ENCODE data around the gene TMEM95. TPM values are rescaled to one million over a fixed set of nuclear protein-coding genes. Genes with fewer than 3 reads are reported as not detected.
A peak's percentile ranks its signal among the peaks of the same experiment; 100 is the strongest.
"Not testable (repeated sequence)": the region's sequence is repeated elsewhere in the genome, so short reads cannot be mapped to it uniquely, and the experiment has no call there.

TMEM95 gene
- total RNA-seq, 3 donors from 2014 or later, result not detected

DNA sequence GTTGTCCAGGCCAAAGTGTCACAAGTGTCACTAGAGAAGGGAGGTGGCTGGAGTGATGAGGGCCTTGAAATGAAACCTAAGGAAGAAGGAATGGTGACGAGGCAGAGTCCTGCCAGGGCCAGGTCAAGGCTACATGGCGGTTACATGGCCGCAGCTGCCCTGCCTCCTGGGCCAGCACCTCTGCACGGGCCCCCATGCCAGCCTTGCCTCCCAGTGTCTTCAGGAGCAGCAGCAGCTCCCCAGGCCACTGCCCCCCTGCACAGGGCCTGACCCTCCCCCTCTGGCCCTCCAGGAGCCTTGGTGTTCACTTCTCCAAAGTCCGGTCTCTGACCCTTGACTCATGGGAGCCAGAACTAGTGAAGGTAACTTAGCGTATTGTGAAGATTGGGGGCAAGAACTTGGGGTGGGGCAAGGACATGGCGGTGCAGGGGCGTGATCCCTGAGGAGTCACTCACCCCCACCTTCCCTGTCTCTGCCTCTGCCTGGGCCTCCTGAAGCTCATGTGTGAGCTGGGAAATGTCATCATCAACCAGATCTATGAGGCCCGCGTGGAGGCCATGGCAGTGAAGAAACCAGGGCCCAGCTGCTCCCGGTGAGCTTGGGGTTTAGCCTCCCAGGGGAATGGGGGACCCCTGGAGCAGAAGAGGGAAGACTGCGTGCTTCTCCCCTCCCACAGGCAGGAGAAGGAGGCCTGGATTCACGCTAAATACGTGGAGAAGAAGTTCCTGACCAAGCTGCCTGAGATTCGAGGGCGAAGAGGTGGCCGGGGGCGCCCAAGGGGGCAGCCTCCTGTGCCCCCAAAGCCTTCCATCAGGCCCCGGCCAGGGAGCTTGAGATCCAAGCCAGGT, 7.1 kb upstream of the TMEM95 start:
- H3K36me3 Mint-ChIP-seq (ENCODE audit: insufficient read depth), result peaks cover 16% of the 10 kb centered on the region
- H3K9me3 Mint-ChIP-seq, result no peaks in the 10 kb centered on the region
- H3K4me3 Mint-ChIP-seq, result no peak overlapping the region
- no peak for ATAC-seq
- no peaks in the 10 kb centered on the region for H3K27me3 Mint-ChIP-seq (ENCODE audit: low read depth)
- peaks cover 17% of the 10 kb centered on the region for H3K4me1 Mint-ChIP-seq (ENCODE audit: low read depth)
- DNase-seq, result no peak

- no peaks in the 10 kb centered on the region for H3K27me3 Mint-ChIP-seq (ENCODE audit: low read depth)
- no peaks in the 10 kb centered on the region for H3K9me3 Mint-ChIP-seq
- no peak for ATAC-seq
- H3K36me3 Mint-ChIP-seq (ENCODE audit: insufficient read depth), result peaks cover 14% of the 10 kb centered on the region
- H3K4me1 Mint-ChIP-seq (ENCODE audit: low read depth), result peaks cover 21% of the 10 kb centered on the region
- DNase-seq, result no peak
- H3K4me3 Mint-ChIP-seq, result no peak overlapping the region
Observed at GRCh38 chr17:7348478-7349242, 6.3 kb upstream of the TMEM95 start.

- Mint-ChIP-seq H3K36me3 (ENCODE audit: insufficient read depth) (peaks cover 10% of the 10 kb centered on the region), H3K27me3 (ENCODE audit: low read depth) (no peaks in the 10 kb centered on the region), H3K4me3 (peak within 1 kb of the TSS; percentile 84), H3K9me3 (no peaks in the 10 kb centered on the region), H3K4me1 (ENCODE audit: low read depth) (peaks cover 24% of the 10 kb centered on the region)
- peak; percentile 59 for DNase-seq
- ATAC-seq, result peak; percentile 51 to 54
Observed at GRCh38 chr17:7351665-7352502, 3.1 kb upstream of the TMEM95 start, which contains the start of gene KCTD11. Gene KCTD11, plus strand, starts transcription at chr17:7352162.

- no peak for DNase-seq
- Mint-ChIP-seq H3K36me3 (ENCODE audit: insufficient read depth) (peaks cover 6% of the 10 kb centered on the region), H3K9me3 (no peaks in the 10 kb centered on the region), H3K27me3 (ENCODE audit: low read depth) (no peaks in the 10 kb centered on the region), H3K4me3 (peak overlapping the region; percentile 84), H3K4me1 (ENCODE audit: low read depth) (peaks cover 24% of the 10 kb centered on the region)
- ATAC-seq, result no peak
Observed at GRCh38 chr17:7352503-7352889, 2.5 kb upstream of the TMEM95 start.

DNA sequence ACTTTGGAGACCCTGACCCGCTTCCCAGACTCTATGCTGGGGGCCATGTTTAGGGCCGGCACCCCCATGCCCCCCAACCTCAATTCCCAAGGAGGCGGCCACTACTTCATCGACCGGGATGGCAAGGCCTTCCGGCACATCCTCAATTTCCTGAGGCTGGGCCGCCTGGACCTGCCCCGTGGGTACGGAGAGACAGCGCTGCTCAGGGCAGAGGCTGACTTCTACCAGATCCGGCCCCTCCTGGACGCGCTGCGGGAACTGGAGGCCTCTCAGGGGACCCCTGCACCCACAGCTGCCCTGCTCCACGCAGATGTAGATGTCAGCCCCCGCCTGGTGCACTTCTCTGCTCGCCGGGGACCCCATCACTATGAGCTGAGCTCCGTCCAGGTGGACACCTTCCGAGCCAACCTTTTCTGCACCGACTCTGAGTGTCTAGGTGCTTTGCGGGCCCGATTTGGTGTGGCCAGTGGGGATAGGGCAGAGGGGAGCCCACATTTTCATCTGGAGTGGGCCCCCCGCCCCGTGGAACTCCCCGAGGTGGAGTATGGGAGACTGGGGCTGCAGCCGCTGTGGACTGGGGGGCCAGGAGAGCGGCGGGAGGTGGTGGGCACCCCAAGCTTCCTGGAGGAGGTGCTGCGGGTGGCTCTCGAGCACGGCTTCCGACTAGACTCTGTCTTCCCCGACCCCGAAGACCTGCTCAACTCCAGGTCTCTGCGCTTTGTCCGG, 1.9 kb upstream of the TMEM95 start:
- no peak for DNase-seq
- Mint-ChIP-seq H3K4me3 (peak overlapping the region; percentile 84), H3K9me3 (no peaks in the 10 kb centered on the region), H3K27me3 (ENCODE audit: low read depth) (no peaks in the 10 kb centered on the region), H3K4me1 (ENCODE audit: low read depth) (peaks cover 24% of the 10 kb centered on the region), H3K36me3 (ENCODE audit: insufficient read depth) (peaks cover 6% of the 10 kb centered on the region)
- ATAC-seq, result no peak

- Mint-ChIP-seq H3K36me3 (ENCODE audit: insufficient read depth) (peaks cover 3% of the 10 kb centered on the region), H3K4me3 (no peak overlapping the region), H3K4me1 (ENCODE audit: low read depth) (peaks cover 24% of the 10 kb centered on the region), H3K9me3 (no peaks in the 10 kb centered on the region), H3K27me3 (ENCODE audit: low read depth) (no peaks in the 10 kb centered on the region)
- DNase-seq, result no peak
- ATAC-seq, result peak in 1 of 2 donors; percentile 6
Observed at GRCh38 chr17:7354262-7354843, 603 bp upstream of the TMEM95 start.

DNA sequence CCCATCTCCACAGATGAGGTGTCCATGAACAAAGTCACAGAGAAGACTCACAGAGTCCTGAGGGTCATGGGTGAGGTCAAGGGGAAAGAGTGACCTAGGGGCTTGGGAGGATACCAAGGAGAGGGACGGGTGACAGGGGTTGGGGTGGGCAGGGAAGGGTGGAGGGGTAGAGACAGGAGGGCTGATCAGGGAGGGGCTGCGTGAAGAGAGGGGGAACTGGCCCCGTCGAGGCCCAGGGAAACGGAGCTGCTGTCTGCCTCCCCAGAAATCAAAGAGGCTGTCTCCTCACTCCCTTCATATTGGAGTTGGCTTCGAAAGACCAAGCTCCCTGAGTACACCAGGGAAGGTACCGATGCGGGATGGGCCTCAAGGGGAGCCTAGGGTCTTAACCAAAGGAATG, 617 bp downstream of the TMEM95 start:
- ATAC-seq (no peak), DNase-seq (no peak)
- H3K36me3 Mint-ChIP-seq (ENCODE audit: insufficient read depth), result no peaks in the 10 kb centered on the region
- no peak overlapping the region for H3K4me3 Mint-ChIP-seq
- H3K27me3 Mint-ChIP-seq (ENCODE audit: low read depth), result no peaks in the 10 kb centered on the region
- H3K9me3 Mint-ChIP-seq, result no peaks in the 10 kb centered on the region
- H3K4me1 Mint-ChIP-seq (ENCODE audit: low read depth), result peaks cover 19% of the 10 kb centered on the region

DNA sequence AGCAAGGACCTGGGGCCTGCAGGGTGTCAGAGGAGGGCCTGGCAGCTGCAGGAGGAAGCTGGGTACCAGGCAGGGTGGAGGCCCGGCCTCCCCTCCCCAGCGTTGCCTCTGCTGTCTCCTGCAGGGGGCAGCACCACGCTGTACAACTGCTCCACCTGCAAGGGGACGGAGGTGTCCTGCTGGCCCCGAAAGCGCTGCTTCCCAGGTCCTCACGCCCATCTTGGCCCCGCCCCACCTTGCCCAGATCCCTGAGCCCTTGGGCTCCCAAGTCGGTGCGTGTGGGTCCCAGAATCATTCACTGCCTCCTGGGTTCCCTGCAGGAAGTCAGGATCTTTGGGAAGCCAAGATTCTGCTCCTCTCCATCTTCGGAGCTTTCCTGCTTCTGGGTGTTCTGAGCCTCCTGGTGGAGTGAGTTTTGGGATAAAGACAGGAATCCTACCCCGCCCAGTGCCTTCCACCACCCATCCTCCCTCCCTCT, 1.2 kb downstream of the TMEM95 start:
- Mint-ChIP-seq H3K4me1 (ENCODE audit: low read depth) (peaks cover 19% of the 10 kb centered on the region), H3K27me3 (ENCODE audit: low read depth) (no peaks in the 10 kb centered on the region), H3K4me3 (no peak overlapping the region), H3K36me3 (ENCODE audit: insufficient read depth) (no peaks in the 10 kb centered on the region), H3K9me3 (no peaks in the 10 kb centered on the region)
- peak; percentile 82 for DNase-seq
- peak; percentile 64 to 73 for ATAC-seq

- ATAC-seq (no peak), DNase-seq (no peak)
- peaks cover 16% of the 10 kb centered on the region for H3K4me1 Mint-ChIP-seq (ENCODE audit: low read depth)
- H3K4me3 Mint-ChIP-seq, result no peak overlapping the region
- H3K9me3 Mint-ChIP-seq, result no peaks in the 10 kb centered on the region
- H3K27me3 Mint-ChIP-seq (ENCODE audit: low read depth), result peaks cover 2% of the 10 kb centered on the region
- no peaks in the 10 kb centered on the region for H3K36me3 Mint-ChIP-seq (ENCODE audit: insufficient read depth)
Observed at GRCh38 chr17:7356756-7357155, 1.8 kb downstream of the TMEM95 start.

- H3K4me3 Mint-ChIP-seq, result no peak overlapping the region
- DNase-seq (no peak), ATAC-seq (no peak)
- no peaks in the 10 kb centered on the region for H3K36me3 Mint-ChIP-seq (ENCODE audit: insufficient read depth)
- peaks cover 14% of the 10 kb centered on the region for H3K4me1 Mint-ChIP-seq (ENCODE audit: low read depth)
- H3K27me3 Mint-ChIP-seq (ENCODE audit: low read depth), result peaks cover 6% of the 10 kb centered on the region
- H3K9me3 Mint-ChIP-seq, result no peaks in the 10 kb centered on the region
Observed at GRCh38 chr17:7357381-7357780, 2.4 kb downstream of the TMEM95 start.

- no peak for ATAC-seq
- peaks cover 6% of the 10 kb centered on the region for H3K27me3 Mint-ChIP-seq (ENCODE audit: low read depth)
- no peak for DNase-seq
- H3K36me3 Mint-ChIP-seq (ENCODE audit: insufficient read depth), result no peaks in the 10 kb centered on the region
- no peaks in the 10 kb centered on the region for H3K4me1 Mint-ChIP-seq (ENCODE audit: low read depth)
- no peak overlapping the region for H3K4me3 Mint-ChIP-seq
- H3K9me3 Mint-ChIP-seq, result no peaks in the 10 kb centered on the region
Observed at GRCh38 chr17:7361906-7362305, 7.0 kb downstream of the TMEM95 start.

- Mint-ChIP-seq H3K4me3 (no peak overlapping the region), H3K36me3 (ENCODE audit: insufficient read depth) (no peaks in the 10 kb centered on the region)
Observed at GRCh38 chr17:7363311-7363710, 8.4 kb downstream of the TMEM95 start.

GRCh38 chr17:7365963-7366362, 11.0 kb downstream of the TMEM95 start:
- not testable (repeated sequence) for H3K36me3 Mint-ChIP-seq (ENCODE audit: insufficient read depth); H3K4me1 Mint-ChIP-seq (ENCODE audit: low read depth); ATAC-seq; H3K27me3 Mint-ChIP-seq (ENCODE audit: low read depth); H3K4me3 Mint-ChIP-seq; H3K9me3 Mint-ChIP-seq; DNase-seq

More at GRCh38 chr17:7363311-7363710, 8.4 kb downstream of the TMEM95 start:
- Mint-ChIP-seq H3K4me1 (ENCODE audit: low read depth) (no peaks in the 10 kb centered on the region), H3K27me3 (ENCODE audit: low read depth) (peaks cover 6% of the 10 kb centered on the region), H3K9me3 (no peaks in the 10 kb centered on the region)
- DNase-seq (no peak), ATAC-seq (no peak)
